SK-N-SH treated with all-trans-retinoic acid at 6 μM for 48 hours (cell line): ENCODE results near the gene ACP4.

Experiments used
- RARB ChIP-seq: fragments of 250-450 bp; sonication (Bioruptor Pico); IDR thresholded peaks from 2 replicates; pipeline ENCODE4 v1.8.0; 2021; ENCODE audit warnings: mild to moderate bottlenecking, moderate library complexity
- TCF4 ChIP-seq: fragments of 250-450 bp; sonication (Bioruptor Pico); IDR thresholded peaks from 2 replicates; pipeline ENCODE4 v1.8.0; 2021; ENCODE audit warnings: mild to moderate bottlenecking, moderate library complexity, borderline replicate concordance

- TF ChIP-seq TCF4 (CRISPR knock-in tag) (no peak), RARB (no peak)
These were observed 30.3 kb upstream of the ACP4 start for GRCh38 chr19:50759886-50760285.
